Tibial artery (tissue), 4 donors: ENCODE data around the gene TNFSF15.
A peak's percentile ranks its signal among the peaks of the same experiment; 100 is the strongest.

Experiments
- DNase-seq, 2 donors: peaks; one replicate each; pipeline ENCODE4 v3.0.0-alpha.2; 2019
- H3K27ac ChIP-seq, 2 donors: fragments of 200-600 bp; sonication (generic) in 1 of 2; 1 replicate in 1 of 2; 2 replicates in 1 of 2; pipeline ENCODE4 v1.5.1; 2018 to 2019; ENCODE audit warnings: mild to moderate bottlenecking in 1 of 2
- H3K27me3 ChIP-seq, 2 donors: fragments of 200-600 bp; sonication (generic) in 1 of 2; one replicate each; pipeline versions ENCODE4 v1.5.1 to v1.6.0; 2016 to 2019
- H3K36me3 ChIP-seq, 3 donors: fragments of 200-600 bp; sonication (generic) in 2 of 3; one replicate each; pipeline ENCODE4 v1.5.1; 2016 to 2019; ENCODE audit warnings: mild to moderate bottlenecking in 2 of 3
- H3K4me1 ChIP-seq, 4 donors: fragments of 200-600 bp; sonication (generic) in 2 of 4; 1 replicate in 3 of 4; 2 replicates in 1 of 4; pipeline ENCODE4 v1.5.1; 2016 to 2019
- H3K4me3 ChIP-seq, 2 donors: fragments of 200-600 bp; sonication (generic) in 1 of 2; 1 replicate in 1 of 2; 2 replicates in 1 of 2; pipeline ENCODE4 v1.5.1; 2018 to 2019; ENCODE audit warnings: mild to moderate bottlenecking in 2 of 2
- H3K9me3 ChIP-seq, 3 donors: fragments of 200-600 bp; sonication (generic) in 1 of 3; one replicate each; pipeline ENCODE4 v1.5.1; 2016 to 2019
- intact Hi-C: fragments of 100-400 bp; cut with DNase I; formaldehyde crosslinking; loops from one replicate; pipeline ENCODE4 v1.15.0; 2023; ENCODE audit warnings: low total_unique reads
- TF ChIP-seq, protein P1 (sequence below), 2 experiments: fragments of 200-600 bp in 1 of 2; fragments of 450-650 bp in 1 of 2; IDR thresholded peaks; one replicate each; pipeline ENCODE4 v1.5.1; 2017 to 2019; ENCODE audit warnings: antibody characterized with exemption in 2 of 2, mild to moderate bottlenecking in 1 of 2, moderate library complexity in 1 of 2

TNFSF15 gene

GRCh38 chr9:114805670-114806525, at the start of gene TNFSF15:
Gene TNFSF15, minus strand, starts transcription at chr9:114806039. Its CDS starts 27 bp downstream, at chr9:114806012.
- H3K27ac ChIP-seq, result no peak within 1 kb of the TSS

DNA sequence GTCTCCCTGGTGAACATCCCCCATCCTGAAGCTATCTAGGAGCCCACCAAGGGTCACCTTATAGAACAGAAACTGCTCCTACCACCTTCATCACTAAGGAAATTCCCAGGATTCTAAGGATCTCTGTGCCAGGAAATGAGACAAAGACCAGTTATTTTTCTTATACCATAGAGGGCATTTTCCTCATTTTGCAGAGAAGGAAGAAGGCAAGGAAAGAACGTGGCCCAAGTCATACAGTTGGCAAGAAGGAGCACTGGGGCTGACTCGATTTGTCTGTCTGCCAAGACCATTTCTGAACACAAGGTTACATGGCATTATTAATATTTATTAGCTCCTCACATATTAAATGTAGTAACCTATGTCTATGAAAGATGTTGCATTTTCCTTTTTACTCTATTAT, 49.6 kb upstream of the TNFSF15 start:
- no peaks in the 10 kb centered on the region for H3K36me3 ChIP-seq
- H3K9me3 ChIP-seq, result no peaks in the 10 kb centered on the region
- intact Hi-C loops, result no loop called here
- H3K27me3 ChIP-seq, result no peaks in the 10 kb centered on the region
- no peak overlapping the region for H3K4me3 ChIP-seq
- no peak overlapping the region for H3K27ac ChIP-seq
- DNase-seq, result no peak
- TF ChIP-seq, protein P1, sequence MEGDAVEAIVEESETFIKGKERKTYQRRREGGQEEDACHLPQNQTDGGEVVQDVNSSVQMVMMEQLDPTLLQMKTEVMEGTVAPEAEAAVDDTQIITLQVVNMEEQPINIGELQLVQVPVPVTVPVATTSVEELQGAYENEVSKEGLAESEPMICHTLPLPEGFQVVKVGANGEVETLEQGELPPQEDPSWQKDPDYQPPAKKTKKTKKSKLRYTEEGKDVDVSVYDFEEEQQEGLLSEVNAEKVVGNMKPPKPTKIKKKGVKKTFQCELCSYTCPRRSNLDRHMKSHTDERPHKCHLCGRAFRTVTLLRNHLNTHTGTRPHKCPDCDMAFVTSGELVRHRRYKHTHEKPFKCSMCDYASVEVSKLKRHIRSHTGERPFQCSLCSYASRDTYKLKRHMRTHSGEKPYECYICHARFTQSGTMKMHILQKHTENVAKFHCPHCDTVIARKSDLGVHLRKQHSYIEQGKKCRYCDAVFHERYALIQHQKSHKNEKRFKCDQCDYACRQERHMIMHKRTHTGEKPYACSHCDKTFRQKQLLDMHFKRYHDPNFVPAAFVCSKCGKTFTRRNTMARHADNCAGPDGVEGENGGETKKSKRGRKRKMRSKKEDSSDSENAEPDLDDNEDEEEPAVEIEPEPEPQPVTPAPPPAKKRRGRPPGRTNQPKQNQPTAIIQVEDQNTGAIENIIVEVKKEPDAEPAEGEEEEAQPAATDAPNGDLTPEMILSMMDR (IDR thresholded peaks at IDR 0.05), result no peak
- peaks cover 0 to 25% (median 0%) of the 10 kb centered on the region in 4 donors for H3K4me1 ChIP-seq

More at GRCh38 chr9:114805670-114806525, at the start of gene TNFSF15:
- TF ChIP-seq, protein P1 (IDR thresholded peaks at IDR 0.05), result no peak
- DNase-seq, result peak in 1 of 2 donors; percentile 19
- peaks cover 0 to 24% (median 7%) of the 10 kb centered on the region in 4 donors for H3K4me1 ChIP-seq
- intact Hi-C loops, result no loop called here
- no peaks in the 10 kb centered on the region for H3K36me3 ChIP-seq
- H3K9me3 ChIP-seq, result no peaks in the 10 kb centered on the region
- peak within 1 kb of the TSS in 1 of 2 donors; percentile 19 for H3K4me3 ChIP-seq
- H3K27me3 ChIP-seq, result no peaks in the 10 kb centered on the region

DNA sequence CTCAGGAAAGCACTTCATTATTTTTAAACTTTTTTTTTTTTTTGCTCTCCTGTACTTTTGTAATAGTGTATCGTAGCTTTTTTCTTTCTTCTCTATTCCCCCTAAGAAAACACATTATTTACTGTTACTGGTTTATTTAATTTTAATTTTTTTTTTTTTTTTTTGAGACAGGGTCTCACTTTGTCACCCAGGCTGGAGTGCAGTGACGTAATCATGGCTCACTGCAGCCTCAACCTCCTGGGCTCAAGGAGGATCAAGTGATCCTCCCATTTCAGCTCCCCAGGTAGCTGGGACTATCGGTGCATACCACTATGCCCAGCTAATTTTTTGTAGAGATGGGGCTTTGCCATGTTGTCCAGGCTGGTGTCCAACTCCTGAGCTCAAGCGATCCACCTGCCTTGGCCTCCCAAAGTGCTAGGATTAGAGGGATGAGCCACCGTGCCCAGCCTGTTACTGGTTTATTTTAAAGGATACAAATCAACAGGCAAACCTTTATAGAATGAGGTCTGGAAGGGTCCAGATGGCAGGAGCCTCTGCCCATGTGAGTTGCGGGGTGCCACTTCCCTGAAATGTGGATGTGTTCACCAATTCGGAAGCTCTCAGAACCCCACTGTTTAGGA, 49.0 kb upstream of the TNFSF15 start:
- intact Hi-C loops, result no loop called here
- TF ChIP-seq, protein P1 (IDR thresholded peaks at IDR 0.05), result no peak
- Histone ChIP-seq H3K9me3 (no peaks in the 10 kb centered on the region), H3K27me3 (no peaks in the 10 kb centered on the region), H3K4me3 (no peak overlapping the region), H3K4me1 (peaks cover 0 to 28% (median 0%) of the 10 kb centered on the region in 4 donors), H3K27ac (no peak overlapping the region), H3K36me3 (no peaks in the 10 kb centered on the region)
- no peak for DNase-seq

DNA sequence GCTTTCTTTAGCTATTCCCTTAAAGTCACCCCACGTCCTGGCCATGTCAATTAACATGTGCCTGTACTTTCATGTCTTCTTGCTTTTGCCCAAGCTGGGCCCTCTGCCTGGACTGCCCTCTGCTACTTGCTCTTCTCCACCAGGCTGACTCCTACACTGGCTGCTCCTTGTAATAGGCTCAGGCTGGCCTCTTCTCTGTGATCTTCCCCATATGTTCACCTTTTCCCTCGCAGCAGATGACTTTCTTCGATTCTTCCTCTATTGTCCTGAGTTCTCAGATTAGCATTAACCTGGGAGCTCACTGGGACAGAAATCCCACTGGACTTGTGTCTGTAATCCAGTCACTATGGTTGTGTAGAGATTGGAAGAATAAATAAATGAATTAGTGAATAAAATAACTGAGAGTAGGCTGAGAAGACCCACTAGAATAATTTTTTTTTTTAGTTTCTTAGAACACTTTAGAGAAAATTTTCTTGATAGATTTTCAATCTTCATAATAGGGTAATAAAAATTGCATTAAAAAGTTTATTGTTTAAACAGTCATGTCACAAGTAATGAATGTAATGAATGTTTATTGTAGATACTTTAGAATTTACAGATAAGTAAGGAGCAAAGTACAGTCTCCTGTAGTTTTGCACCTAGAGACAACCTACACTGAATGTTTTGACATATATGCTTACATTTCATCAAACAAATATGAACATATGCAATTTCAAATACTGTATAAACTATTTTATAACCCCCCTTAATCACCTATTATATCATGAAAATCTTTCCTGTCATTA, 47.4 kb upstream of the TNFSF15 start:
- H3K27ac ChIP-seq, result no peak overlapping the region
- H3K27me3 ChIP-seq, result no peaks in the 10 kb centered on the region
- no peaks in the 10 kb centered on the region for H3K36me3 ChIP-seq
- no peaks in the 10 kb centered on the region for H3K9me3 ChIP-seq
- DNase-seq, result no peak
- TF ChIP-seq, protein P1 (IDR thresholded peaks at IDR 0.05), result no peak
- peaks cover 0 to 31% (median 0%) of the 10 kb centered on the region in 4 donors for H3K4me1 ChIP-seq
- H3K4me3 ChIP-seq, result no peak overlapping the region
- intact Hi-C loops, result no loop called here

- Histone ChIP-seq H3K9me3 (no peaks in the 10 kb centered on the region), H3K27ac (no peak overlapping the region), H3K27me3 (no peaks in the 10 kb centered on the region), H3K4me1 (peaks cover 0 to 31% (median 0%) of the 10 kb centered on the region in 4 donors), H3K36me3 (no peaks in the 10 kb centered on the region), H3K4me3 (no peak overlapping the region)
- no peak for DNase-seq
- intact Hi-C loops, result no loop called here
- TF ChIP-seq, protein P1 (IDR thresholded peaks at IDR 0.05), result no peak
These were observed 46.3 kb upstream of the TNFSF15 start for GRCh38 chr9:114852050-114852594.
